Erythroblast (primary cell): ENCODE measurements around the gene LRIT1.
A peak's percentile ranks its signal among the peaks of the same experiment; 100 is the strongest.

ENCODE experiments used
- DNase-seq, 2 experiments: peaks; one replicate each; lab custom pipeline; 2025; lab: John Stamatoyannopoulos, UW
- GATA1 ChIP-seq: IDR thresholded peaks from 2 replicates; pipeline ENCODE4 v1.6.1; 2011; ENCODE audit warnings: low read depth, mild to moderate bottlenecking, control low read depth, low read length, moderate library complexity
- POLR2A ChIP-seq: IDR thresholded peaks from 2 replicates; pipeline ENCODE4 v1.6.1; 2011; ENCODE audit warnings: mild to moderate bottlenecking, low read length

Gene LRIT1

DNA sequence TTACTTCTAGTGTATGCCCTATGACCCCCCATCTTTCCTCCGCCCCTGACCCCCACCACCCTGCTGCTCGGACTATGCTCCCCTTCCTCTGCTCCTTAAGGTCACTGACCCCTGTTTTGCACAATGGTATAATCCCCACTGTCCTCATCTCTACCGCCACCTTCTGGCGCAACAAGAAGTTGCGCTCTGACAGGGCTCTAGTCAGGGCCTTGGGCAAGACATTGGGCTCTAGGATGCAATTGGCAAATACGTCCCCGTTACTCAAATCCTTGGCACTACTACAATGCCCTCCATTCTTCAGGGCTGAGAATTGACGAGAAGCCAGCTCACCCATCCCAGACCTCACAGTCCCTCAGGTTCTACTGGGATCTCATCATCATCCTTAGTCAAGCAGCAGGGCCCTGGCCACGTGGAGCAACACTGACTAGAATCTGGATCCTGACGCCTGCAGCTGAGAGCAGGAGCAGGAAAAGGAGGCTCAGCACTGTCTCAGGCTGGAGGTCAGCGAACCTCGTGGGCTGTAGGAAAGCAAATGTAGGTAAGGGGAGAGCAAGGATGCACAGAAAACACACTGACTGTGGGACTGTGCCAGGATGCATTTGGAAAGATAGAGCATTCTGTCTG is 26.6 kb downstream of the LRIT1 start:
- no peak for TF ChIP-seq POLR2A
- TF ChIP-seq GATA1: no peak
- peak; percentile 46 to 55 for DNase-seq

DNA sequence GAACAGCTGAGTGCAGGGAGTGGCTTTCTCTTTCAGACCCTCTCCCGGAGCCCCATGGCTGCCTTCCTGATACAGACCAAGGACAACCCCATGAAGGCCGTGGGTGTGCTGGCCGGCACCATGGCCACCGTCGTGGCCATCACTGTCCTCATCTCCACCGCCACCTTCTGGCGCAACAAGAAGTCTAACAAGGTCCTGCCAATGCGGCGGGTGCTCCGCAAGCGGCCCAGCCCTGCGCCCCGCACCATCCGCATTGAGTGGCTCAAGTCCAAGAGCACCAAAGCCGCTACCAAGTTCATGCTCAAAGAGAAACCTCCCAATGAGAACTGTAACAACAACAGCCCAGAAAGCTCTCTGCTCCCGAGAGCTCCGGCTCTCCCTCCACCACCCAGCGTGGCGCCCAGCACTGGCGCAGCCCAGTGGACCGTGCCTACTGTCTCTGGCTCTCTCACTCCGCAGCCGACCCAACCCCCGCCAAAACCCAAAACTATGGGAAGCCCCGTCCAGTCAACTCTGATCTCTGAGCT is 27.2 kb downstream of the LRIT1 start:
- TF ChIP-seq GATA1: no peak
- TF ChIP-seq POLR2A: no peak
- DNase-seq: no peak

DNA sequence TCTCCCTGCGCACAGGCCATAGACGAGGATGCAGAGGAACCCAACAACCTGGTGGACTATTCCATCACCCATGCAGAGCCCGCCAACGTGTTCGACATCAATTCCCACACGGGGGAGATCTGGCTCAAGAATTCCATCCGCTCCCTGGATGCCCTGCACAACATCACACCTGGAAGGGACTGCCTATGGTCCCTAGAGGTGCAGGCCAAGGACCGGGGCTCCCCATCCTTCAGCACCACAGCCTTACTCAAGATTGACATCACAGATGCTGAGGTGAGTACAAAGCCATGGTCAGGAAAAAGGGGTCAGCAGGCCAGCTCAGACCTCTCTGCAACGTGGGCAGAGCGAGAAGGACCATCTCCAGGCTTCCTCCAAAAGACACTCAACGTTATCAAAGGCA is 28.3 kb downstream of the LRIT1 start:
- DNase-seq: no peak
- no peak for TF ChIP-seq GATA1
- TF ChIP-seq POLR2A: no peak

DNA sequence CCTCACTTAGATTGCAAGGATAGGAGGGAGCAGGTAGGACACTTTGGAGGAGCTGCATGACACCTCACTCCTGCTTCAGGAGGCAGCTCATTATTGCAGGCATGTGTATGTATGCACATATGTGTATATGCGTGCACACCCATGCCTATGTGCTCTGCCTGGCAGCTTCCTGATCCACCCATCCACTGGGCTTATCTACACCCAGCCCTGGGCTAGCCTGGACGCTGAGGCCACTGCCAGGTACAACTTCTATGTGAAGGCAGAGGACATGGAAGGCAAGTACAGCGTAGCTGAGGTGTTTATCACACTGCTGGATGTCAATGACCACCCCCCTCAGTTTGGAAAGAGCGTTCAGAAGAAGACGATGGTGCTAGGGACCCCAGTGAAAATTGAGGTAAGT is 29.3 kb downstream of the LRIT1 start:
- no peak for DNase-seq
- TF ChIP-seq GATA1: no peak
- TF ChIP-seq POLR2A: no peak

- TF ChIP-seq POLR2A (no peak), GATA1 (no peak)
- no peak for DNase-seq
Measured at GRCh38 chr10:84211566-84211965, 29.8 kb downstream of the LRIT1 start.

DNA sequence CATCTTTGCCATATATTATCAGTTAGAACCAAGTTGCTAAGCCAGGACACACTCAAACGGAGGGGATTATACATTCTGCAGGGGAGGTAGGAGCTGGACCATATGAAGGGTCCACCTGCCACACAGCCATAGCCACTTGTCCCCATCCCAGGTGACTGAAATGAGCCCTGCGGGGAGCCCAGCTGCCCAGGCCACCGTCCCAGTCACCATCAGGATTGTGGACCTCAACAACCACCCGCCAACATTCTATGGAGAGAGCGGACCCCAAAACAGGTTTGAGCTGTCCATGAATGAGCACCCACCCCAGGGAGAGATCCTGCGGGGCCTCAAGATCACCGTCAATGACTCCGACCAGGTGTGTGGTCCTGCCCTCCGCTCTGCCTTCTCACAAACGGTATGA is 33.3 kb downstream of the LRIT1 start:
- TF ChIP-seq GATA1 (no peak), POLR2A (no peak)
- DNase-seq: no peak

DNA sequence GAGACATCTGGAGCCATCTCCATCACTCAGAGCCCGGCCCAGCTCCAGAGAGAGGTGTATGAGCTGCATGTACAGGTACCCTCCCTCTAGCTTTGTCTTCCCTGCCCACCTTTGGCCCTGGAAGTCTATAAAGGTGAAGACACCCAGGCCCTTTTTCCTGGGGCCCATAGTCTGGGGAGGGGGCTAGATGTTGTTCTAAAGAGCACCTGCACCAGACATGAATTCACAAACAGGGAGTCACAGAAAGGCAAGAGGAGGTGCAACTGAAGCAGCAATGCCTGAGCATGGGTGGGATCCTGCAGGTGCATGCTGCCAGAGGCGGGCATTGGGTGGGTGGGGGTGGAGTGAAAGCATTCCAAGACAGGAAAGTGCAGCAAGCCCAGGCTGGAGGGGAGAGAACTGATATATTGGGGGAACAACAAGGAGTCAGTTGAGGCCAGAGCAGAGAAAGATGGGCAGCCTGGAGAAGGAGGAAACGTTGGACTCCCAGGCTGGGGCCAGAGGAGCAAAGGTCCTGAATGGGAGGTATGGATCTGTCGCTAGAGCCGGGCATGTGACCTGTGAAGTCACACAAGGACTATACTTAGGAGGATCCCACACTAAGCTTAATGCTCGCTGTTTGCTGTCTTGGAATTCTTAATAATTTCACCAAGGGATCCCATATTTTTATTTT is 35.4 kb downstream of the LRIT1 start:
- TF ChIP-seq GATA1 (no peak), POLR2A (no peak)
- DNase-seq: no peak

DNA sequence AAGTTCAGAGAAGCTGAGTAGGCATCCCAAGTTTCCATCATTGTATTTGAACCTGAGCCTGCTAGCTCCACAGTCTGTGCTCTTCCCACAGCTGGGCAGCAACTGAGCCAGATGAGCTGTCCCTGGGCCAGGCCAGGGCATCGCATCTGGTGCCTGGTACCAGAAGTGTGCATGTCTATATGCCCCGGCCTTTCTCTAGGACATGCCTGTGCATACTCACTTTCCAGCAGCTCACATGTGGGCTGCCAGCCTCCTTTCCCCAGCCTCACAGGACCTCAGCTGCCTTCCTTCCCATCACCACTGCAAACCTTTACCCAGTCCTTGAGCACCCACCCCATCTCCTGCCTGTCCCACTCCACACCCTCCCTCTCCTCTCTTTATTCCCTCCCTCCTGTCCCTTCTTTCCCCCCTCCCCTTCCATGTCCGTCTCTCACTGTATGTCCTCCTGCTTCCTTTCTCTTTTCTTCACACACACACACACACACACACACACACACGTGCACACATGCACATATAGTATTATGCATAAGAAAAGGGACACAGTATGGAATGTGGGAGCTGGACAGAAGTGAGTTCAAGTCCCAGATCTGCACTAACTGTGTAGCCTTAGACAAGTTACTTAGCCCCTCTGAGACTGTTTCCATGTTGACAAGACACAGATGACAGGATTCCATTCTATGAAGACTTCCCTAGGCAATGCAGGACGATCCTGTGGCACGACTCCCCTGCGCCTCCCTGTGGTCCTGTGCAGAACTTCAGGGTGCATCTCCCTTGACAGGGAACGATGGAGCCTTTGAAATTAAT is 36.1 kb downstream of the LRIT1 start:
- DNase-seq: peak; percentile 56 to 70
- TF ChIP-seq GATA1 (no peak), POLR2A (no peak)

- TF ChIP-seq GATA1 (no peak), POLR2A (no peak)
- DNase-seq: no peak
Measured at GRCh38 chr10:84204610-84205009, 36.7 kb downstream of the LRIT1 start.

GRCh38 chr10:84204122-84204521 is 37.2 kb downstream of the LRIT1 start:
- no peak for TF ChIP-seq POLR2A
- no peak for TF ChIP-seq GATA1
- DNase-seq: peak; percentile 8 to 26

DNA sequence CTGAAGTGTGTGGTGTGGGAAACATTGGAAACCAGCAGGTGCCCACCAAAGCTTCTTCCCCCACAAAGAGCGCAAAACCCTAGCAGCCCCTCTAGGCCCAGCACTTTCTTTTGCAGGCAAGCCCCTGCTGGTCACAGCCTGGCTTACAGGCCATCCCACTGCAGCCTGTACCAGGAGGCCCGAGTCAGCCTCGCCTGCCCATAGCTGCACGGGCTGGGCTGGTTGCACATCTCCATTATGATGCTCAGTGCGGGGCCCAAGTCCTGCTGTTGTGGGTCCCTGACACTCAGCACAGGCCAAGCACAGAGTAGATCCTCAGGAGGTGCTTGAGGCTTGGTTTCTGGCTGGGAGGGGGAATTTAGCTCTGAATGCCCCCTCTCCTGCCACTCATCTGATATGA is 39.0 kb downstream of the LRIT1 start:
- no peak for TF ChIP-seq GATA1
- no peak for TF ChIP-seq POLR2A
- DNase-seq: no peak

GRCh38 chr10:84201682-84202081 is 39.7 kb downstream of the LRIT1 start:
- DNase-seq: no peak
- TF ChIP-seq GATA1 (no peak), POLR2A (no peak)

DNA sequence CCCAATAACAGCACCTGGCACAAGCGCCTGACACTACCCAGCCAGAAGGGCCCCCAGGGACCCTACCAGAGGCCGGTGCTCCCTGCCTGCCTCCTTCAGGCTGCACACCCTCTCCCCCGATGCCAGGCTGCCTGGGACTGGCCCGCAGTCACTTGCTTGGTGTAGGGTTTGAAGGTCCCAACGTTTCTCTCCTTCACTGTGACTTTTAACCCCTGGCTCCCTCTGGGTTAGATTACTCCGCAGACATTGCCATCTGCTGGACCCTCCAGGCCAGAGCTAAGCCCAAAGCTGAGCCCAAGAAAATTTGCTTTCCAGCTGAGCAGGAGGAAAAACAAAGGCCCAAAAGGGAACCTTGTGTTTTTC is 40.1 kb downstream of the LRIT1 start:
- no peak for DNase-seq
- no peak for TF ChIP-seq GATA1
- no peak for TF ChIP-seq POLR2A

- TF ChIP-seq GATA1: no peak
- no peak for TF ChIP-seq POLR2A
- peak; percentile 50 to 80 for DNase-seq
Measured at GRCh38 chr10:84200537-84201243, 40.7 kb downstream of the LRIT1 start.
